Stomach (tissue), 9 donors: ENCODE data around the gene FAM3A. TPM values are rescaled to one million over a fixed set of nuclear protein-coding genes. Genes with fewer than 3 reads are reported as not detected.

Experiments
- DNase-seq, 2 donors: peaks; one replicate each; pipeline versions ENCODE4 v3.0.0 to v3.0.0-alpha.2; 2013 to 2019
- H3K27ac ChIP-seq, 5 donors: fragments of 200-600 bp in 4 of 5; sonication (generic) in 4 of 5; one replicate each; pipeline ENCODE4 v1.5.1; 2013 to 2019; ENCODE audit warnings: mild to moderate bottlenecking in 1 of 5, moderate library complexity in 1 of 5
- H3K27me3 ChIP-seq, 3 donors: fragments of 200-600 bp; sonication (generic); one replicate each; pipeline ENCODE4 v1.5.1; 2017 to 2019; ENCODE audit warnings: mixed run types in 1 of 3
- H3K36me3 ChIP-seq, 4 donors: fragments of 200-600 bp; sonication (generic); 1 replicate in 3 of 4; 2 replicates in 1 of 4; pipeline ENCODE4 v1.5.1; 2016 to 2019
- H3K4me1 ChIP-seq, 4 donors: fragments of 200-600 bp; sonication (generic); one replicate each; pipeline ENCODE4 v1.5.1; 2016 to 2019
- H3K4me3 ChIP-seq, 4 donors: fragments of 200-600 bp; sonication (generic) in 3 of 4; one replicate each; pipeline ENCODE4 v1.5.1; 2016 to 2019; ENCODE audit warnings: mild to moderate bottlenecking in 1 of 4
- H3K9me3 ChIP-seq, 4 donors: fragments of 200-600 bp; sonication (generic); one replicate each; pipeline ENCODE4 v1.5.1; 2016 to 2019
- CTCF ChIP-seq, 7 experiments: fragments of 450-650 bp in 4 of 7; fragments of 200-600 bp in 3 of 7; sonication (generic) in 3 of 7; IDR thresholded peaks; one replicate each; pipeline ENCODE4 v1.5.1; 2016 to 2019; ENCODE audit warnings: antibody characterized with exemption in 7 of 7, control low read depth in 2 of 7, mild to moderate bottlenecking in 1 of 7
- EP300 ChIP-seq: sonication (generic); formaldehyde crosslinking; IDR thresholded peaks from one replicate; pipeline ENCODE4 v1.6.1; 2017; ENCODE audit warnings: antibody characterized with exemption
- POLR2A ChIP-seq, 4 donors: fragments of 450-650 bp; IDR thresholded peaks; one replicate each; pipeline ENCODE4 v1.6.1; 2016; ENCODE audit warnings: antibody characterized with exemption in 4 of 4, control low read depth in 2 of 4, mild to moderate bottlenecking in 1 of 4, moderate library complexity in 1 of 4
- POLR2AphosphoS5 ChIP-seq, 3 donors: sonication (generic); formaldehyde crosslinking; IDR thresholded peaks; one replicate each; pipeline ENCODE4 v1.6.1; 2016; ENCODE audit warnings: antibody characterized with exemption in 3 of 3
- WGBS, 5 donors: extraction: QIAGEN DNeasy Blood & Tissue Kit in 3 of 5; methylation state at CpG; one replicate each; pipeline versions ENCODE4 v1.1.5 to v1.1.7; 2013 to 2018; 5-methylcytosine and 5-hydroxymethylcytosine counted together
- intact Hi-C: fragments of 100-400 bp; cut with DNase I; formaldehyde crosslinking; loops from one replicate; pipeline ENCODE4 v1.15.1; 2023; ENCODE audit warnings: low total_unique reads
- polyA plus RNA-seq, 3 donors: library from polyadenylated mRNA; stranded (reverse); fragments of 200-250 nt; gene quantifications; one replicate each; pipeline ENCODE4 v1.2.3, GENCODE V29; 2013
- total RNA-seq, 5 donors: library from RNA; depleted of rRNA; stranded (reverse); fragments of >200 nt; gene quantifications; one replicate each; pipeline versions ENCODE4 v1.1.0 to v1.2.3, GENCODE V29; 2014 to 2016
- donor health status: healthy with polysubstance abuse.
- donor health status: Bipolar disorder and iron deficiency.
- donor health status: healthy.

Gene FAM3A
- total and polyA plus RNA-seq, 8 donors, result 21.9 to 61.7 (median 30.0) TPM

GRCh38 chrX:154476821-154477220 lies 39.2 kb downstream of the FAM3A start:
- DNase-seq, result no peak
- WGBS, 5 donors, result 83 to 91% (median 86%) methylated on average over 7 to 8 of the region's 8 CpGs

GRCh38 chrX:154473683-154474082 lies 42.3 kb downstream of the FAM3A start:
- Histone ChIP-seq H3K27me3 (no peaks in the 10 kb centered on the region), H3K4me3 (no peak overlapping the region), H3K4me1 (peaks cover 4 to 10% (median 7%) of the 10 kb centered on the region in 4 donors), H3K9me3 (no peaks in the 10 kb centered on the region), H3K27ac (no peak overlapping the region), H3K36me3 (peaks cover 3 to 44% (median 36%) of the 10 kb centered on the region in 4 donors)
- WGBS, 5 donors, result 78 to 93% (median 84%) methylated on average over 3 to 7 of the region's 7 CpGs
- intact Hi-C loops, result no loop called here
- no peak for TF ChIP-seq EP300
- TF ChIP-seq CTCF (IDR thresholded peaks at IDR 0.05), result no peak
- TF ChIP-seq POLR2A (IDR thresholded peaks at IDR 0.05), result no peak
- TF ChIP-seq POLR2AphosphoS5 (IDR thresholded peaks at IDR 0.05), result no peak
- no peak for DNase-seq

More at GRCh38 chrX:154476821-154477220, 39.2 kb downstream of the FAM3A start:
- intact Hi-C loops, result no loop called here
- Histone ChIP-seq H3K27me3 (no peaks in the 10 kb centered on the region), H3K36me3 (peaks cover 0 to 13% (median 5%) of the 10 kb centered on the region in 4 donors), H3K4me3 (no peak overlapping the region), H3K4me1 (peaks cover 4 to 19% (median 9%) of the 10 kb centered on the region in 4 donors), H3K27ac (no peak overlapping the region), H3K9me3 (no peaks in the 10 kb centered on the region)
- no peak for TF ChIP-seq POLR2AphosphoS5 (IDR thresholded peaks at IDR 0.05)
- TF ChIP-seq EP300, result no peak
- no peak for TF ChIP-seq POLR2A (IDR thresholded peaks at IDR 0.05)
- TF ChIP-seq CTCF (IDR thresholded peaks at IDR 0.05), result no peak

- Histone ChIP-seq H3K9me3 (no peaks in the 10 kb centered on the region), H3K27me3 (no peaks in the 10 kb centered on the region), H3K36me3 (peaks cover 3 to 52% (median 44%) of the 10 kb centered on the region in 4 donors), H3K4me3 (no peak overlapping the region), H3K4me1 (peaks cover 1 to 3% (median 3%) of the 10 kb centered on the region in 4 donors), H3K27ac (no peak overlapping the region)
- DNase-seq, result no peak
- TF ChIP-seq EP300 (no peak), CTCF (IDR thresholded peaks at IDR 0.05) (no peak), POLR2A (IDR thresholded peaks at IDR 0.05) (no peak), POLR2AphosphoS5 (IDR thresholded peaks at IDR 0.05) (no peak)
- 67 to 75% (median 70%) methylated on average over 11 to 28 of the region's 28 CpGs for WGBS, 5 donors
- intact Hi-C loops, result no loop called here
Measured at GRCh38 chrX:154472685-154473632, 43.1 kb downstream of the FAM3A start.

- WGBS, 5 donors, result 81 to 89% (median 83%) methylated on average over 5 to 23 of the region's 23 CpGs
- peaks cover 3 to 61% (median 52%) of the 10 kb centered on the region in 4 donors for H3K36me3 ChIP-seq
Measured at GRCh38 chrX:154471839-154472684, 44.0 kb downstream of the FAM3A start.

More at GRCh38 chrX:154471839-154472684, 44.0 kb downstream of the FAM3A start:
- Histone ChIP-seq H3K9me3 (no peaks in the 10 kb centered on the region), H3K27ac (no peak overlapping the region), H3K4me1 (no peaks in the 10 kb centered on the region), H3K27me3 (no peaks in the 10 kb centered on the region), H3K4me3 (no peak overlapping the region)
- TF ChIP-seq POLR2AphosphoS5 (IDR thresholded peaks at IDR 0.05) (no peak), EP300 (no peak), POLR2A (IDR thresholded peaks at IDR 0.05) (no peak), CTCF (IDR thresholded peaks at IDR 0.05) (no peak)
- DNase-seq, result no peak
- intact Hi-C loops, result no loop called here
